Measurements from ENCODE around the gene FBXO40. TPM values are rescaled to one million over a fixed set of nuclear protein-coding genes. Genes with fewer than 3 reads are reported as not detected.

The FBXO40 gene
- total and polyA plus RNA-seq, 2 of the 13 experiments (the other 11 are each of a cell fraction or from before 2014, with no cell fraction given) = not detected

DNA sequence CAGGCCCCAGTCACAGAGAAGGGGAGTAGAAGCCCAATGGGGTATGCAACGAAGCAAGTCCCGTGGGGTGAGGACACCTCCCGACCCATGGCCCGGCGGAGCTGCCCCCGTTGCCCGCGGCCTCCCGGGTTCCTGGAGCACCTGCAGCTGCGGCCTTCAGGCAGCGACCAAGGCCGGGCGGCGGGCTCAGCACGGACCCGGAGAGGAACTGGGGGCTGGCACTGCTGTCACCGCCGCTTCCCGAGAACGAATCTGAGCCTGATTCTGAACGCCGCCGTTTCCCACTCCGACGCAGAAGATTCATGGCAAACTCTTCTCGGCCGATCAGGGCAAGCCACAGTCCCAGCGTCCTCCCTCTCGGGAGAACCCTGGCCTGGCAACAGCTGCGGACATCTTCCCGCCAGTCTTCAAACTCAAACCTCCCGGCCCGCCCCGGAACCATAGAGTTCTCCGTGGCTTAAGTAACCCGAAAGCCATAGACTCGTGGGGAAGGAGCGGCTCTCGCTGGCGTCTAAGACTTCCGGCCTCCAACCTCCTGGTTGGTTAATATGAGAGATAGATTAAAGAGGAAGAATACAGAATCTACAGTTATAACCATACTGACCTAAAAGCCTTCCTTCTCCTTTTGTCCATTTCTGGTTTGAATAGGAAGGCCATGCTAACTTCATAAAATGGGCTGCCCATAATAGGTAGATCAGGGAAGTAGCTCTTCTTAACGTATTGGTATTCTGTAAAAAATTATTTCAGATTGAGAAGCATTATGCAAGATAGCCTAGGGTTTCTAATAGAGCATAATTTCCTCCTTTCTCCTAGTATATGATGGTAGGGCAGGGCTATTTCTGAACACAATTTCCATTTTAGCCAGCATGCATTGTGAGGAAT is 47.4 kb upstream of the FBXO40 start, which contains the start of gene POLQ (continued):
- TF ChIP-seq, protein P1, sequence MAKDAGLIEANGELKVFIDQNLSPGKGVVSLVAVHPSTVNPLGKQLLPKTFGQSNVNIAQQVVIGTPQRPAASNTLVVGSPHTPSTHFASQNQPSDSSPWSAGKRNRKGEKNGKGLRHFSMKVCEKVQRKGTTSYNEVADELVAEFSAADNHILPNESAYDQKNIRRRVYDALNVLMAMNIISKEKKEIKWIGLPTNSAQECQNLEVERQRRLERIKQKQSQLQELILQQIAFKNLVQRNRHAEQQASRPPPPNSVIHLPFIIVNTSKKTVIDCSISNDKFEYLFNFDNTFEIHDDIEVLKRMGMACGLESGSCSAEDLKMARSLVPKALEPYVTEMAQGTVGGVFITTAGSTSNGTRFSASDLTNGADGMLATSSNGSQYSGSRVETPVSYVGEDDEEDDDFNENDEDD (CRISPR knock-in tag; IDR thresholded peaks at IDR 0.05; ENCODE audit: borderline replicate concordance) = peak; percentile 98
- TF ChIP-seq EEA1 (CRISPR knock-in tag; IDR thresholded peaks at IDR 0.05; ENCODE audit: borderline replicate concordance) (no peak), ZNF879 (CRISPR knock-in tag; IDR thresholded peaks at IDR 0.05) (no peak), TEAD3 (CRISPR knock-in tag; optimal IDR thresholded peaks at IDR 0.05; ENCODE audit: borderline replicate concordance) (no peak), ZNF670 (CRISPR knock-in tag; IDR thresholded peaks at IDR 0.05; ENCODE audit: borderline replicate concordance) (0 out of 2 replicates have a peak, but pooled peaks have one; percentile 27), ATF1 (CRISPR knock-in tag; IDR thresholded peaks at IDR 0.05) (no peak), EP300 (IDR thresholded peaks at IDR 0.05; ENCODE audit: low read depth in 2 of 2, low read length in 2 of 2) (peak in 1 of 2 experiments; percentile 21; a peak in 1 of 4 replicates), EP300 (CRISPR knock-in tag; IDR thresholded peaks at IDR 0.05; ENCODE audit: borderline replicate concordance) (no peak), RARG (CRISPR knock-in tag; IDR thresholded peaks at IDR 0.05; ENCODE audit: low read depth) (no peak), ZBTB7B (CRISPR knock-in tag; IDR thresholded peaks at IDR 0.05) (no peak), SIX1 (CRISPR knock-in tag; IDR thresholded peaks at IDR 0.05; ENCODE audit: borderline replicate concordance) (no peak), FOXK2 (IDR thresholded peaks at IDR 0.05) (no peak), ZNF652 (CRISPR knock-in tag; IDR thresholded peaks at IDR 0.05; ENCODE audit: borderline replicate concordance, low read depth) (no peak), ZNF792 (CRISPR knock-in tag; IDR thresholded peaks at IDR 0.05) (no peak), SP5 (CRISPR knock-in tag; IDR thresholded peaks at IDR 0.05; ENCODE audit: borderline replicate concordance, low read depth) (no peak), KLF6 (CRISPR knock-in tag; IDR thresholded peaks at IDR 0.05) (peak; percentile 65; the same call in 1 of the 2 replicates), CENPX (CRISPR knock-in tag; IDR thresholded peaks at IDR 0.05) (no peak), SMAD1 (CRISPR knock-in tag; IDR thresholded peaks at IDR 0.05; ENCODE audit: borderline replicate concordance, low read depth) (0 out of 2 replicates have a peak, but pooled peaks have one; percentile 83)
- TF ChIP-seq, protein P2, sequence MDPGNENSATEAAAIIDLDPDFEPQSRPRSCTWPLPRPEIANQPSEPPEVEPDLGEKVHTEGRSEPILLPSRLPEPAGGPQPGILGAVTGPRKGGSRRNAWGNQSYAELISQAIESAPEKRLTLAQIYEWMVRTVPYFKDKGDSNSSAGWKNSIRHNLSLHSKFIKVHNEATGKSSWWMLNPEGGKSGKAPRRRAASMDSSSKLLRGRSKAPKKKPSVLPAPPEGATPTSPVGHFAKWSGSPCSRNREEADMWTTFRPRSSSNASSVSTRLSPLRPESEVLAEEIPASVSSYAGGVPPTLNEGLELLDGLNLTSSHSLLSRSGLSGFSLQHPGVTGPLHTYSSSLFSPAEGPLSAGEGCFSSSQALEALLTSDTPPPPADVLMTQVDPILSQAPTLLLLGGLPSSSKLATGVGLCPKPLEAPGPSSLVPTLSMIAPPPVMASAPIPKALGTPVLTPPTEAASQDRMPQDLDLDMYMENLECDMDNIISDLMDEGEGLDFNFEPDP (CRISPR knock-in tag; conservative IDR thresholded peaks at IDR 0.05) = 0 out of 2 replicates have a peak, but pooled peaks have one; percentile 87
- TF ChIP-seq, protein P3, sequence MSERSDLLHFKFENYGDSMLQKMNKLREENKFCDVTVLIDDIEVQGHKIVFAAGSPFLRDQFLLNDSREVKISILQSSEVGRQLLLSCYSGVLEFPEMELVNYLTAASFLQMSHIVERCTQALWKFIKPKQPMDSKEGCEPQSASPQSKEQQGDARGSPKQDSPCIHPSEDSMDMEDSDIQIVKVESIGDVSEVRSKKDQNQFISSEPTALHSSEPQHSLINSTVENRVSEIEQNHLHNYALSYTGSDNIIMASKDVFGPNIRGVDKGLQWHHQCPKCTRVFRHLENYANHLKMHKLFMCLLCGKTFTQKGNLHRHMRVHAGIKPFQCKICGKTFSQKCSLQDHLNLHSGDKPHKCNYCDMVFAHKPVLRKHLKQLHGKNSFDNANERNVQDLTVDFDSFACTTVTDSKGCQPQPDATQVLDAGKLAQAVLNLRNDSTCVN (CRISPR knock-in tag; IDR thresholded peaks at IDR 0.05; ENCODE audit: borderline replicate concordance) = no peak
- TF ChIP-seq, protein P4, sequence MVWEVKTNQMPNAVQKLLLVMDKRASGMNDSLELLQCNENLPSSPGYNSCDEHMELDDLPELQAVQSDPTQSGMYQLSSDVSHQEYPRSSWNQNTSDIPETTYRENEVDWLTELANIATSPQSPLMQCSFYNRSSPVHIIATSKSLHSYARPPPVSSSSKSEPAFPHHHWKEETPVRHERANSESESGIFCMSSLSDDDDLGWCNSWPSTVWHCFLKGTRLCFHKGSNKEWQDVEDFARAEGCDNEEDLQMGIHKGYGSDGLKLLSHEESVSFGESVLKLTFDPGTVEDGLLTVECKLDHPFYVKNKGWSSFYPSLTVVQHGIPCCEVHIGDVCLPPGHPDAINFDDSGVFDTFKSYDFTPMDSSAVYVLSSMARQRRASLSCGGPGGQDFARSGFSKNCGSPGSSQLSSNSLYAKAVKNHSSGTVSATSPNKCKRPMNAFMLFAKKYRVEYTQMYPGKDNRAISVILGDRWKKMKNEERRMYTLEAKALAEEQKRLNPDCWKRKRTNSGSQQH (CRISPR knock-in tag; IDR thresholded peaks at IDR 0.05; ENCODE audit: low read depth) = peak; percentile 89
- TF ChIP-seq, protein P5, sequence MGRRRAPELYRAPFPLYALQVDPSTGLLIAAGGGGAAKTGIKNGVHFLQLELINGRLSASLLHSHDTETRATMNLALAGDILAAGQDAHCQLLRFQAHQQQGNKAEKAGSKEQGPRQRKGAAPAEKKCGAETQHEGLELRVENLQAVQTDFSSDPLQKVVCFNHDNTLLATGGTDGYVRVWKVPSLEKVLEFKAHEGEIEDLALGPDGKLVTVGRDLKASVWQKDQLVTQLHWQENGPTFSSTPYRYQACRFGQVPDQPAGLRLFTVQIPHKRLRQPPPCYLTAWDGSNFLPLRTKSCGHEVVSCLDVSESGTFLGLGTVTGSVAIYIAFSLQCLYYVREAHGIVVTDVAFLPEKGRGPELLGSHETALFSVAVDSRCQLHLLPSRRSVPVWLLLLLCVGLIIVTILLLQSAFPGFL (CRISPR knock-in tag; IDR thresholded peaks at IDR 0.05) = no peak

All from HepG2 (cell line).